ENCODE results near the gene SLIT1. TPM values are rescaled to one million over a fixed set of nuclear protein-coding genes. Genes with fewer than 3 reads are reported as not detected.

SLIT1 gene
- total RNA-seq, 2 experiments from 2014 or later, result 0.13 to 1.0 TPM

DNA sequence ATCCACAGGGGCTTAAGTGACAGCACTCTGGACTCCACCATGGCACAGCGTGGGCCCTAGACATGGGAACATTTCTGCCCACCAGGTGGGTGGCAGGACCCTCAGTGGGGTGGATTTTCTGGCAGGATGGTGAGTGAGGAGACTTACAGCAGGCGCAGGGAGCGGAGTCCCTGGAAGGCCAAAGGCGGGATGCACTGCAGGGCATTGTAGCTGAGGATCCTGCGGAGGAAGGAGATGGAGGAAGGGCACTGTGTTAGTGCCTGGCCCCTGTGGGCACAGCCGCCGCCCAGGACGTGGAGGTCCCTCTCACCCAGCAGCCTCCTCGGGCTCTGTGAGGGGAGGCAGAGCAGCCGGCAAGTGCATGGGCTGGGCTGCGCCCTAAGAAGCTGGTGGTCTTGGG is 154.3 kb downstream of the SLIT1 start:
- Histone ChIP-seq H3K79me2 (ENCODE audit: insufficient read depth, low read depth, low read length) (no peaks in the 10 kb centered on the region), H3K9me2 (ENCODE audit: insufficient read depth, low read length) (no peaks in the 10 kb centered on the region), H3K4me2 (ENCODE audit: low read length) (no peak overlapping the region), H3K4me3 (ENCODE audit: low read depth, low read length, poor library complexity, severe bottlenecking) (no peak overlapping the region), H2AFZ (ENCODE audit: low read length) (no peak overlapping the region), H3K27ac (ENCODE audit: low read depth, low read length, poor library complexity, severe bottlenecking) (no peak overlapping the region), H4K20me1 (ENCODE audit: insufficient read depth, low read length) (no peaks in the 10 kb centered on the region), H3K4me1 (ENCODE audit: insufficient read depth, low read length, poor library complexity, severe bottlenecking) (no peaks in the 10 kb centered on the region), H3K9me3 (ENCODE audit: low read length) (no peaks in the 10 kb centered on the region), H3K36me3 (ENCODE audit: insufficient read depth, low read length) (no peaks in the 10 kb centered on the region)
- BruUV-seq (replicated peaks), result no TSS peak
- intact Hi-C loops (cut with micrococcal nuclease; ENCODE audit: unreplicated experiment), result no loop called here
- no peak for DNase-seq (ENCODE audit: low spot score)
- ChIA-PET CTCF (ENCODE audit: unreplicated experiment) (no interaction called here), POLR2A (no interaction called here)
- TF ChIP-seq, protein P1, sequence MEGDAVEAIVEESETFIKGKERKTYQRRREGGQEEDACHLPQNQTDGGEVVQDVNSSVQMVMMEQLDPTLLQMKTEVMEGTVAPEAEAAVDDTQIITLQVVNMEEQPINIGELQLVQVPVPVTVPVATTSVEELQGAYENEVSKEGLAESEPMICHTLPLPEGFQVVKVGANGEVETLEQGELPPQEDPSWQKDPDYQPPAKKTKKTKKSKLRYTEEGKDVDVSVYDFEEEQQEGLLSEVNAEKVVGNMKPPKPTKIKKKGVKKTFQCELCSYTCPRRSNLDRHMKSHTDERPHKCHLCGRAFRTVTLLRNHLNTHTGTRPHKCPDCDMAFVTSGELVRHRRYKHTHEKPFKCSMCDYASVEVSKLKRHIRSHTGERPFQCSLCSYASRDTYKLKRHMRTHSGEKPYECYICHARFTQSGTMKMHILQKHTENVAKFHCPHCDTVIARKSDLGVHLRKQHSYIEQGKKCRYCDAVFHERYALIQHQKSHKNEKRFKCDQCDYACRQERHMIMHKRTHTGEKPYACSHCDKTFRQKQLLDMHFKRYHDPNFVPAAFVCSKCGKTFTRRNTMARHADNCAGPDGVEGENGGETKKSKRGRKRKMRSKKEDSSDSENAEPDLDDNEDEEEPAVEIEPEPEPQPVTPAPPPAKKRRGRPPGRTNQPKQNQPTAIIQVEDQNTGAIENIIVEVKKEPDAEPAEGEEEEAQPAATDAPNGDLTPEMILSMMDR (conservative IDR thresholded peaks at IDR 0.05; ENCODE audit: low read length), result no peak
- TF ChIP-seq EZH2phosphoT487 (IDR thresholded peaks at IDR 0.05; ENCODE audit: borderline replicate concordance, low read depth, low read length), result no peak

DNA sequence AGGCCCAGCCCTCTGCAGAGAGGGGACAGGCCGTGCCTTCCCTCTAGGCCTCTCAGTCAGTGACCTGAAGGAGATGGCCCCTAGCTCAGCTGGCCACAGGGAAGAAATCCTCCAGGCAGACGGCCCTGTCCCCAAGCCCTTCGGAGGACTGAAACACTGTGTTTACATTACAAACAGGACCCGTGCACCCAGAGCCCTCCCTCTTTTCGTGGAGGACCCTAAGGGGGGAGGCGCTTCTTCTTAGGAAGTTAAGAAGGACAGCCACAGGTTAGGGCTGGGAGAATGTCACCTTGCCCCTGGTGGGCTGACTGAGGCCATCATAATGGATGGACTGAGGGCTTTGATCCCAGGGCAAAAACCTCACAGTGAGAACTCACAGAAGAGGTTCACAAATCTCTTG is 154.9 kb downstream of the SLIT1 start:
- intact Hi-C loops (cut with micrococcal nuclease; ENCODE audit: unreplicated experiment), result no loop called here
- no TSS peak for BruUV-seq (replicated peaks)

DNA sequence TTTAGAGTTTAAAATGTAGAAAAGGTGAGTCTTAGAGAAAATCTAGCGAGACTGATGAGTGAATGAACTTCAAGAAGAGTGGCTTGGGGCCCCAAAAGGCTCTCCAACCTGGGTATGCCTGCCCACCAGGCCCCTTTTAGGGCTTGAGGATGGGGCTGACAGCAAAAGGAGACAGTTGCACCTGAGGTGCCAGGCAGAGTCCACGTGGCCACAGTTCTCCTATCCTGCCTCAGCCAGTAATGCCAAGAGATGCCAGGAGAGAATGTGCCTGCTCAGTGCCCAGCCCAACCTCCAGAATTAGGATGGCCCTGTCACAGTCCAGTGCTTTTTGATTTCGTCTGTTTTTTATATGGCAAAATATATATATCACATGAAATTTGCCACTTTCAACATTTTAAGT is 156.5 kb downstream of the SLIT1 start:
- no TSS peak for BruUV-seq (replicated peaks)
- Histone ChIP-seq H3K9me3 (ENCODE audit: low read length) (no peaks in the 10 kb centered on the region), H3K4me2 (ENCODE audit: low read length) (no peak overlapping the region), H4K20me1 (ENCODE audit: insufficient read depth, low read length) (no peaks in the 10 kb centered on the region), H3K36me3 (ENCODE audit: insufficient read depth, low read length) (no peaks in the 10 kb centered on the region), H3K27ac (ENCODE audit: low read depth, low read length, poor library complexity, severe bottlenecking) (no peak overlapping the region), H3K9me2 (ENCODE audit: insufficient read depth, low read length) (no peaks in the 10 kb centered on the region), H3K4me3 (ENCODE audit: low read depth, low read length, poor library complexity, severe bottlenecking) (no peak overlapping the region), H2AFZ (ENCODE audit: low read length) (no peak overlapping the region), H3K79me2 (ENCODE audit: insufficient read depth, low read depth, low read length) (no peaks in the 10 kb centered on the region), H3K4me1 (ENCODE audit: insufficient read depth, low read length, poor library complexity, severe bottlenecking) (peaks cover 7% of the 10 kb centered on the region)
- ChIA-PET POLR2A (no interaction called here), CTCF (ENCODE audit: unreplicated experiment) (no interaction called here)
- intact Hi-C loops (cut with micrococcal nuclease; ENCODE audit: unreplicated experiment), result loop anchor here (10.0 kb wide), 1 partner anchor 634 kb away; no protein-coding TSS in a partner anchor
- DNase-seq (ENCODE audit: low spot score), result no peak
- no peak for TF ChIP-seq EZH2phosphoT487 (IDR thresholded peaks at IDR 0.05; ENCODE audit: borderline replicate concordance, low read depth, low read length)
- TF ChIP-seq, protein P1 (conservative IDR thresholded peaks at IDR 0.05; ENCODE audit: low read length), result no peak

More for the DNA sequence above, 154.9 kb downstream of the SLIT1 start:
- Histone ChIP-seq H3K4me2 (ENCODE audit: low read length) (no peak overlapping the region), H2AFZ (ENCODE audit: low read length) (no peak overlapping the region), H4K20me1 (ENCODE audit: insufficient read depth, low read length) (no peaks in the 10 kb centered on the region), H3K4me1 (ENCODE audit: insufficient read depth, low read length, poor library complexity, severe bottlenecking) (no peaks in the 10 kb centered on the region), H3K27ac (ENCODE audit: low read depth, low read length, poor library complexity, severe bottlenecking) (no peak overlapping the region), H3K9me3 (ENCODE audit: low read length) (no peaks in the 10 kb centered on the region), H3K36me3 (ENCODE audit: insufficient read depth, low read length) (no peaks in the 10 kb centered on the region), H3K79me2 (ENCODE audit: insufficient read depth, low read depth, low read length) (no peaks in the 10 kb centered on the region), H3K4me3 (ENCODE audit: low read depth, low read length, poor library complexity, severe bottlenecking) (no peak overlapping the region), H3K9me2 (ENCODE audit: insufficient read depth, low read length) (no peaks in the 10 kb centered on the region)
- ChIA-PET POLR2A (no interaction called here), CTCF (ENCODE audit: unreplicated experiment) (no interaction called here)
- no peak for DNase-seq (ENCODE audit: low spot score)
- no peak for TF ChIP-seq EZH2phosphoT487 (IDR thresholded peaks at IDR 0.05; ENCODE audit: borderline replicate concordance, low read depth, low read length)
- TF ChIP-seq, protein P1 (conservative IDR thresholded peaks at IDR 0.05; ENCODE audit: low read length), result no peak
